RWPE2 (cell line): ENCODE measurements around the gene CRABP2.

Experiments
- ATAC-seq: fragments of 200-7000 bp; cut with Tn5 transposase; 3 replicates; pipeline ENCODE4 v1.9.1; 2021; ENCODE audit warnings: low read depth
- DNase-seq: peaks from one replicate; pipeline ENCODE4 v3.0.0-alpha.2; 2020; ENCODE audit warnings: low spot score
- H3K27ac ChIP-seq: fragments of 450-650 bp; 2 replicates; pipeline ENCODE4 v1.5.1; 2017; ENCODE audit warnings: mild to moderate bottlenecking; ENCODE audit not compliant: poor library complexity, severe bottlenecking
- H3K27me3 ChIP-seq: fragments of 250-450 bp; sonication (Bioruptor Pico); 2 replicates; pipeline ENCODE4 v1.5.1; 2021; ENCODE audit warnings: mild to moderate bottlenecking, moderate library complexity; ENCODE audit not compliant: insufficient read depth, poor library complexity, severe bottlenecking
- H3K36me3 ChIP-seq: fragments of 250-450 bp; sonication (Bioruptor Pico); 2 replicates; pipeline ENCODE4 v1.5.1; 2020; ENCODE audit warnings: low read depth, mild to moderate bottlenecking, moderate library complexity
- H3K4me1 ChIP-seq: fragments of 250-450 bp; sonication (Bioruptor Pico); 2 replicates; pipeline ENCODE4 v1.5.1; 2021; ENCODE audit warnings: mild to moderate bottlenecking, moderate library complexity; ENCODE audit not compliant: insufficient read depth, poor library complexity, severe bottlenecking
- H3K4me3 ChIP-seq: fragments of 250-450 bp; sonication (Bioruptor Pico); 2 replicates; pipeline ENCODE4 v1.5.1; 2021; ENCODE audit warnings: mild to moderate bottlenecking, moderate library complexity; ENCODE audit not compliant: severe bottlenecking
- H3K9me3 ChIP-seq: fragments of 250-450 bp; sonication (Bioruptor Pico); 2 replicates; pipeline ENCODE4 v1.5.1; 2021; ENCODE audit warnings: mild to moderate bottlenecking, moderate library complexity; ENCODE audit not compliant: severe bottlenecking
- TF ChIP-seq, protein P1 (sequence below): fragments of 450-650 bp; IDR thresholded peaks from one replicate; pipeline ENCODE4 v1.5.1; 2017; ENCODE audit warnings: mild to moderate bottlenecking, moderate library complexity; ENCODE audit not compliant: poor library complexity, severe bottlenecking

Gene CRABP2

DNA sequence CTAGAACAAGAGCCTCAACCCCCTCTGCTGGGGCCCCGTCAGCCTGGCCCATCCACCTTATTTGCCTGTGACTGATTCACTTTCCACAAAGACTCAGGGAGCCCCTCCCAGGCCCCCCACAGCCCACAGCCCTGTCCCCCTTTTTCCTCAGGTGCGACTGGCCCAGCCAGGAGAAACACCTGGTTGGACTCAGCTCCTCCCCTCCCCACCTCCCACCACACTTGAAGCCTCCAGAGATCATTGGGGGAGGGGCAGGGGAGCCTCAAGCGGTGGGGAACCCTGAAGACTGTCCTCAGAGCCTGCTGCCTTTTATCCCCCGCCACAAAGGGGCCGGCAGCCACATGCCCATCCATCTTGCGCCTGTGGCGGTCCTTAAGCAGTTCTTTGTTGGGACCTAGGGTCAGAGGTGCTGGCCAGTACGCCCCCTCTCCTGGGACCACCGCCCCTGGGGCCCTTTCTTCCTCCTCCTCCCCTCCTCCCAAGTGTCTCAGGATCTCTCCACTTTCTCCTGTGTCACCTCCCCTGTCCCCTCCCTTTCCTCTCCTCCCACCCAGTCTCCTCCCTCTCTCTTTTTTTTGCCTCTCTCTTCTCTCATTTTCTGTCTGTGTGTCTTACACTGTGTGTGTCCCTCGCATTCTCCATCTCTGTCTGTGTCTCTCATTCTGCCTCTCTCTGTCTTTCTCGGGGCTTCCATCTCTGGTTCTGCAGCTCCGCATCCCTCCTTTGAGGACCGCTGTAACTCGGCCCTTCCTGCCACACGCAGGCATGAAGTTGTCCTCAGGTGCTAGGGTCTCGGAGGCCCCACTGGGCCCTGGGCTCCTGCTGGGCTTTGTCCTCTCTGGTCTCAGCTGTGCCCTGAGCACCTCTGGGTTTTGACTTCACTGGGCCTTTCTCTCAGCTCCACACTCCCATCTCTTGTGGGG, 12.2 kb downstream of the CRABP2 start:
- Histone ChIP-seq H3K36me3 (no peaks in the 10 kb centered on the region), H3K4me1 (peaks cover 44% of the 10 kb centered on the region), H3K27me3 (no peaks in the 10 kb centered on the region), H3K4me3 (no peak overlapping the region), H3K9me3 (no peaks in the 10 kb centered on the region), H3K27ac (peak overlapping the region; percentile 31)
- DNase-seq (peak; percentile 82), ATAC-seq (peak; percentile 44)
- TF ChIP-seq, protein P1, sequence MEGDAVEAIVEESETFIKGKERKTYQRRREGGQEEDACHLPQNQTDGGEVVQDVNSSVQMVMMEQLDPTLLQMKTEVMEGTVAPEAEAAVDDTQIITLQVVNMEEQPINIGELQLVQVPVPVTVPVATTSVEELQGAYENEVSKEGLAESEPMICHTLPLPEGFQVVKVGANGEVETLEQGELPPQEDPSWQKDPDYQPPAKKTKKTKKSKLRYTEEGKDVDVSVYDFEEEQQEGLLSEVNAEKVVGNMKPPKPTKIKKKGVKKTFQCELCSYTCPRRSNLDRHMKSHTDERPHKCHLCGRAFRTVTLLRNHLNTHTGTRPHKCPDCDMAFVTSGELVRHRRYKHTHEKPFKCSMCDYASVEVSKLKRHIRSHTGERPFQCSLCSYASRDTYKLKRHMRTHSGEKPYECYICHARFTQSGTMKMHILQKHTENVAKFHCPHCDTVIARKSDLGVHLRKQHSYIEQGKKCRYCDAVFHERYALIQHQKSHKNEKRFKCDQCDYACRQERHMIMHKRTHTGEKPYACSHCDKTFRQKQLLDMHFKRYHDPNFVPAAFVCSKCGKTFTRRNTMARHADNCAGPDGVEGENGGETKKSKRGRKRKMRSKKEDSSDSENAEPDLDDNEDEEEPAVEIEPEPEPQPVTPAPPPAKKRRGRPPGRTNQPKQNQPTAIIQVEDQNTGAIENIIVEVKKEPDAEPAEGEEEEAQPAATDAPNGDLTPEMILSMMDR, result no peak

DNA sequence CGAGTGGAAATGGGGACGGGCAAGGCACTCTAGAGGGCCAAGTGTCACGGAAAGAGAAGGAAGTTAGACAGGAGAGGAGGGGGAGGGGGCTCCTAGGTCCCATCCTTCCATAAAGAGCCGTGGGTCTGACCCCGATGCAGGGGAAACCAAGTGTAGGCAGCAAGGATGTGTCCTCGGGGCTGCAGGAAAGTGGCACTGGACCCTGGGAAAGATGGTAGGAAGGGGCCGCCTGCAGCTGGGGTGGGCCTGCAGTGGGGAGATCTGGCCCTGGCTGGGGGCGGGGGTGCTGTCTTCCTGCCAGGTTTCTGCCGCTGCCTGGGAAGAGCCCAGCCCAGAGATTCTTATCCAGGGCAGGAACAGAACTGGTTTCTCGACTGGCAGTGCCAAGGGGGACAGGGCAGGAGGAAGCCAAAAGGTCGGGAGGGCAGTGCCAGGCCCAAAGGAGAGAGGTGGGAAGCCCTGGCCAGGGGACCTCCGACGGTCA, 12.9 kb downstream of the CRABP2 start:
- H3K4me1 ChIP-seq, result peaks cover 44% of the 10 kb centered on the region
- H3K9me3 ChIP-seq, result no peaks in the 10 kb centered on the region
- H3K36me3 ChIP-seq, result no peaks in the 10 kb centered on the region
- no peak overlapping the region for H3K4me3 ChIP-seq
- no peak for DNase-seq
- TF ChIP-seq, protein P1, result no peak
- peak overlapping the region; percentile 31 for H3K27ac ChIP-seq
- ATAC-seq, result peak; percentile 2
- H3K27me3 ChIP-seq, result no peaks in the 10 kb centered on the region

GRCh38 chr1:156691665-156692440, 13.5 kb downstream of the CRABP2 start:
- TF ChIP-seq, protein P1, result no peak
- H3K9me3 ChIP-seq, result no peaks in the 10 kb centered on the region
- peak overlapping the region; percentile 31 for H3K27ac ChIP-seq
- no peak overlapping the region for H3K4me3 ChIP-seq
- H3K4me1 ChIP-seq, result peaks cover 44% of the 10 kb centered on the region
- ATAC-seq (peak; percentile 58), DNase-seq (no peak)
- no peaks in the 10 kb centered on the region for H3K27me3 ChIP-seq
- no peaks in the 10 kb centered on the region for H3K36me3 ChIP-seq

- no peaks in the 10 kb centered on the region for H3K27me3 ChIP-seq
- no peaks in the 10 kb centered on the region for H3K36me3 ChIP-seq
- DNase-seq (peak; percentile 30), ATAC-seq (no peak)
- TF ChIP-seq, protein P1, result no peak
- H3K9me3 ChIP-seq, result no peaks in the 10 kb centered on the region
- no peak overlapping the region for H3K4me3 ChIP-seq
- peaks cover 51% of the 10 kb centered on the region for H3K4me1 ChIP-seq
- H3K27ac ChIP-seq, result peak overlapping the region; percentile 31
Measured at GRCh38 chr1:156691191-156691590, 14.2 kb downstream of the CRABP2 start.
